GM21528 (cell line): ENCODE data around the gene RBL2.
"Not testable (repeated sequence)": the region's sequence is repeated elsewhere in the genome, so short reads cannot be mapped to it uniquely, and the experiment has no call there.

Experiments
- ATAC-seq: cut with Tn5 transposase; IDR thresholded peaks from one replicate; pipeline ENCODE4 v1.9.1; 2021; ENCODE audit warnings: mild to moderate bottlenecking, moderate library complexity; ENCODE audit not compliant: unreplicated experiment, low FRiP score

Gene RBL2

GRCh38 chr16:53503991-53504663 is 69.9 kb downstream of the RBL2 start:
- peak; percentile 0 for ATAC-seq

GRCh38 chr16:53504665-53505064 is 70.4 kb downstream of the RBL2 start:
- ATAC-seq, result no peak

- no peak for ATAC-seq
These were observed 72.0 kb downstream of the RBL2 start for GRCh38 chr16:53506254-53506653.

DNA sequence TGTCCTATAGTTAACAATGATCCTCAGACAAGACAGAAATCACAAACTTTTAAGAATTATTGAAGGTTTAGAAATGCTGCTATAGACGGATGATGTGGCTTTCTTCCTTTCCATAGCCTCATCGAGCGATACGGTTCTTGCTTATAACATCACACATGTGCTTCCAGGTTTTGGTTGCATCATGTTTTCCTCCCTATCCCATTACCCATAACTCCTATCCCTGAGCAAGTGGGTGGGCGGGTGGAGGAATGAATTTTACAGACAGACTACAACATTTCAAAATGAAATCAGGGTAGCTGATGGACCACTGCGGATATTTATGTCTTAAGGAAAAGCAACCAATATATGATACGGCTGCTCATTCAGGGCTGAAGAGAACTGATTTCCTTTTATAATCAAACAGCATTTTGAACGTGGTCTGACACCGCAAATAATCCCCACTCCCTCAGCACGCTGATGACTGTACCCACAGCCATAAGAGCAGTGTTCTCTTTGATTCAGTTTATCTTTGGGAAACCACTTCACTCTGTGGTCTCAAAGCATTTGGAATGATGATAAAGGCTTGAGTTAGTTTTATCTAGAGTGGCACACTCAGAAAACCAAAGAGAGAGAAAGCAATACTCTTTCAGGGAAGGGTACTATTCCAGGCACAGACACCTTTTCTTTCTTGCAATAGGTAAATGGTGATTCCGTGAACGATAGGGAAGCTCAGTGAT is 73.4 kb downstream of the RBL2 start:
- no peak for ATAC-seq

- no peak for ATAC-seq
These were observed 75.8 kb downstream of the RBL2 start for GRCh38 chr16:53509906-53510703.

DNA sequence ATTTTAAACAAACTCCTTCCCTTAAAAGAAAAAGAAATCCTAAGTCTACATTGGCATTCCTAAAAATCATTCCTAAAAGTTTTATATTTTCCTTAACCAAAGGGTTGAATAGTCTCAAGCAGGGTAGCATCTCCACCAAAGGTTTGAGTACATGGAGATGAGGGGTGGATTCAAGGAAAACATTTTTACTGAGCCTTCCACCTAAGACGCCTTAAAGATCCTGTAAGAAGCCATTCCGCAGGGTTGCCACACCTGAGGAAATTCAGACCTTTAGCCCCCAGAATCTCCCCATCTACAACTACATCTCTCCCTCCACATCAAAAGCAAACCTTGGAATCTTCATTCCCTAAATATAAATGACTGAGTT is 76.4 kb downstream of the RBL2 start:
- no peak for ATAC-seq

DNA sequence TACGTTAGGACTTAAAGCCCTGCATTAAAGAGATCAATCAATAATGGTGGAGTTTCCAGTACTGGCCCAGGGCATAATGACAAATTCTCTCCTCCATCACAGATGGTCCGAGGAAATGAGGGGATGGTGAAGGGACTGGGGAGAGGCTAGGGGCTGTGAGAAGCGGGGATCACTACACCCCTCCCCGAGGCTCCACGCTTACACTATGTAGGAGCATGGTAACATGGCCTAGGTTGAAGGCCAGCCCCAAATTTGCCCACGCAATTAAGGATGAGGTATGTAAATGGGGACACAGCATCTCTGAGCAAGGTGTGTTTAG is 76.8 kb downstream of the RBL2 start:
- ATAC-seq, result no peak

DNA sequence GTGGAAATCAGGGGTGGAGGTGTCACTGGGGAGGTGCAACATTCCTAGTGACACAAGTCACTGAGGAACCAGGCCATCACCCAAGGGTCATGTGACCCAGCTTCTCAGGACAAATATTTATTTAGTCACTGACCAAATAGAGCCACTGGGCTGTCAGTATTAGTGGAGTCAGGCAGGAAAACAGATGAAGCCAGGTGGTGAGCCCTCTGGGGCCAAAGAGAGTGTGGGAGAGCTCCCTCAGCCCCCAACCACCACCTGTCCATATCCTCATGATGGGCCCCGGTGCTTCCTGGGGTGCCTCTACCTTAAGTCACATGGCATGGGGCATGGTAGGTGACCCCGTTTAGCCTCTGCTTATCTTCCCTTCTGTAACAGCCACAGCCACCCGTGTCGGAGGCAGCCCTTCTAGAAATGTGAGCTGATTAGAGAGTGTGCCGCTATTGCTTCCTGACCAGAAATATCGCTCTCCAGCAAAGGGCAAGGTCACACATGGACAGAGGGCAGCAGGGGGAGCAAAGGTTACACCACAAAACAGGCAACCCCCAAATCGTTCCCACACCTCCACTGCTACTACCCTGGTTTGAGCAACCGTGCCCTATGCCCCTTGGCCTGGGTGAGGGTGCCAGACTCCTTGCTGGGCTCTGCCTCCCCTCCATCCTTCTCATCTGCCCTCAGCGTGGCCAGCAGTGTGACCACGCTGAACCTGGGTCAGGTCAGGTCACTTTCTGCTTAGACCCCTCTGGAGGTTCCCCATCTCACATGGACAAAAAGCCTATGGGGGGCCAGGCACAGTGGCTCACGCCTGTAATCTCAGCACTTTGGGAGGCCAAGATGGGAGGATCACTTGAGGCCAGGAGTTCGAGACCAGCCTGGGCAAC is 77.4 kb downstream of the RBL2 start:
- no peak for ATAC-seq

DNA sequence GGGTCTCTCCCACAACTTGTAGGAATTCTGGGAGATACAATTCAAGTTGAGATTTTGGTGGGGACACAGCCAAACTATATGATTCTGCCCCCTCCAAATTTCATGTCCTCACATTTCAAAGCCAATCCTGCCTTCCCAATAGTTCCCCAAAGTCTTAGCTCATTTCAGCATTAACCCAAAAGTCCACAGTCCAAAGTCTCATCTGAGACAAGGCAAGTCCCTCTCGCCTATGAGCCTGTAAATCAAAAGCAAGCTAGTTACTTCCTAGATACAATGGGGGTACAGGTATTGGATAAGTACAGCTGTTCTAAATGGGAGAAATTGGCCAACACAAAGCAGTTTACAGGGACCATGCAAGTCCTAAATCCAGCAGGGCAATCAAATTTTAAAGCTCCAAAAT is 78.5 kb downstream of the RBL2 start:
- not testable (repeated sequence) for ATAC-seq

DNA sequence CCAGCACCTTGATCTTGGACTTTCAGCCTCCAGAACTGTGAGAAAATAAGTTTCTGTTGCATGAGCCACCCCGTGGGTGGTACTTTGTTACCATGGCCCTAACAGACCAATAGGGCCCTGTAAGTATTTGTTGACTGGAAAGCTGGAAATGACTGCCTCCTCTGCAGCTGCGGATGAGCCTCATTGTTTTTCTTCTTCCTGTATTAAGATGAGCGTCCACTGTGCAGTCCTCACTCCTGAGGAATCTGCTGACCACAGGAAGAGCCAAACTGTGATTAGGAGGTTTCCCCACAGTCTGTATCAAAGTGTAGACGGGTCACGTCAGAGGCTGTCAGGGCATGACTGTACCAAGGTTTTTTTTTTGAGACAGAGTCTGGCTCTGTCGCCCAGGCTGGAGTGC is 81.0 kb downstream of the RBL2 start:
- ATAC-seq, result no peak

DNA sequence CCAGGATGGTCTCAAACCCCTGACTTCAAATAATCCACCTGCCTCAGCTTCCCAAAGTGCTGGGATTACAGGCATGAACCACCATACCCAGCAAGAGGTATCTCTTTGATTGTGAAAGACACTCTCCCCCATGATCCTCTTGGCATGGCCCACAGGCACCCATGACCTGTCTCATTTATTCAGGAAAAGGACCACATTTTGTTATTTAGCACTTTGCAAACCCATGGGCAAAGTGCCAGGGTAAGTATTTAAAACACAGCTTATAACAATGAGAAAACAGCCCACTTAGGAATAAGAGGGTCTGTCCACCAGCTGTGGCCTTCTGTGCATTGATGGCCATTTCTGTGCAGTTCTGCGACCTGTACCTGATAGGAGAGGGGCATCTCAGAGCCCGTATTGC is 81.5 kb downstream of the RBL2 start:
- no peak for ATAC-seq

GRCh38 chr16:53517851-53518250 is 83.6 kb downstream of the RBL2 start:
- no peak for ATAC-seq

DNA sequence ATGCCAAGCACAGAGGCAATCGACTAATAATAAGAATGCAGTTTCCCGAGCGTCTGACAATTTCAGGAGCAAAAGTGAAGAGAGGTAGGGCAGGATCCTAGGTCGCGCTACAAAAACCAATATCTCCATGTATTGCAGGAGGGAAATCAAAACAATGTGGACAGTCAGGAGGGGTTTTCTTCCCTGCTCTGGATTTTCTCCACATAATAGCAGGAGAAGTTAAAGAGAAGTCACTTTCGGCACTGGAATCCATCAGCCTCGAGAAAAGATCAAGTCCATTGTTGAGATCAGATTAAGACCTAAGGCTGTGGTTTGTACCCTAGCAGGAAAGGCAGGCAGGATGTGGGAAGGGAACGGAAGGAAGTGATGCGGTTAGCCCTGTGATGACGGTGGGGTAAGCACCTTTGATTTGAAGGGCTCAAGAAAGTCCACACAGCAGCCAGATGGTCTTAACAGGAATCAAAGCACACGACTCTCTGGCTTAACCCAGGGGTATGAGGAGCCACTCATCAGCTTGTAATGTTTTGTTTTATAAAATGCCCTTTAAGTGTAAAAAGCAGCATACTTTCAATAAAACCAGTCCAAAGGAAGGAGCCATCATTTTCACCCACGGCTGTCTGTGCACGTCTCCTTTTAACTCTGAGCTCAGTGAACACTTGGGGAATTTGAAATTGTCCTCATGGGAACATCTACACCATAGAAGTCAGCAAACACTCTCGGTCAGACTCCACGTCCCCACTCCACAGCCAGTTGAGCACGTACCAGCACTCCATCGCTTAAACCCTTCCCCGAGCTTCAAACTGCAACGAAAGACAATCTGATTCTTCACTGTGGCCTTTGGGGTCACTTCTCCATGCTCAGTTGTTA is 84.5 kb downstream of the RBL2 start:
- ATAC-seq, result peak; percentile 96

- ATAC-seq, result no peak
These were observed 85.3 kb downstream of the RBL2 start for GRCh38 chr16:53519417-53520091.

GRCh38 chr16:53523126-53523804 is 89.0 kb downstream of the RBL2 start:
- ATAC-seq, result no peak

DNA sequence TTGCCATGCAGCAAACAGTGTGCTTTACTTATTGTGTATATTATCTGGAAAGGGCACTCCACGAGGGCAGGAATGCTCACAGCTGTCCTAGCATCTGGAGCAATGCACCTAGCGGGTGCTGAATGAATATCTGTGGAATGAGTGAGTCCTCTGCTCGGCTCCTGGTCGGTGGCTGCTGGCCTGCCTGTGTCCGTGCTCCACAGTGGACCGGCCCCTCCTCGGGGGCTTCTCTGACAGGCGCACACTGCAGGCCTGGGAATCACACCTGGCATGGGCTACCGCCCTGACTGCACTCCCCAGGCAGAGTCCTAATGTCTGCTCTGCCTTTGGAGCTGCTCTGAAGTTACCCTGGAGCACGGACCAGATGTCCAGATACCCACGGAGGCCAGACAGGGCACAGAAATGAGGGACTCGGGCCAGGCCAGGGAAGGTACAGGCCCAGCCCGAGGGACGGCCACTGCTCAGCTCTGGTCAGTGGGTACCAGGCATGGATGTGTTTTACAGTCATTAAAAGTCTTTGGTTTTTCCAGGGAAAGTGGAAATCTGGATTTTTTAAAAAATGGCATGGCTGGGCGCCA is 89.8 kb downstream of the RBL2 start:
- ATAC-seq, result no peak

DNA sequence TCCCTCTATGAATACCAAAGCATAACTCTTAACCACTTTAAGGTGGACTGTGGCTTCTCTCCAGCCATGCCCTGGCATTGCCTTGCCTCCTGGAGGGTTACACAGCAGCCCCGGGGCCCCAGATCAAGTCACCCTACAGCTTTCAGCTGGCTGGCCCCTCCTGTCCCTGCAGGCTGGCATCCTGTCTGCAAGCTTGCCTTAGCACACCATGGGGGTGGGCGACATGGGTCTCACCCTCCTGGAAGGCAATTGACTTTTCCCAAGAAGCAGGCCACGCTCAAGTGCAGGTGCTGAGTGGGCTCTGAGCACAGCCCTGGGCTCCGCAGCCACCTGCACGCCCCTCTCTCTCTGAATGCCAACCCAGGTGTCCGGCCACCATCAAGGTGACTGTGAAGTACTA is 94.5 kb downstream of the RBL2 start:
- no peak for ATAC-seq

- no peak for ATAC-seq
These were observed 95.2 kb downstream of the RBL2 start for GRCh38 chr16:53529513-53529912.
